NCI-H2227 (cell line): ENCODE measurements around the gene GBGT1.

ENCODE experiments used
- DNase-seq: peaks from one replicate; lab custom pipeline; 2025; ENCODE audit not compliant: unreplicated experiment; lab: John Stamatoyannopoulos, UW

The GBGT1 gene

DNA sequence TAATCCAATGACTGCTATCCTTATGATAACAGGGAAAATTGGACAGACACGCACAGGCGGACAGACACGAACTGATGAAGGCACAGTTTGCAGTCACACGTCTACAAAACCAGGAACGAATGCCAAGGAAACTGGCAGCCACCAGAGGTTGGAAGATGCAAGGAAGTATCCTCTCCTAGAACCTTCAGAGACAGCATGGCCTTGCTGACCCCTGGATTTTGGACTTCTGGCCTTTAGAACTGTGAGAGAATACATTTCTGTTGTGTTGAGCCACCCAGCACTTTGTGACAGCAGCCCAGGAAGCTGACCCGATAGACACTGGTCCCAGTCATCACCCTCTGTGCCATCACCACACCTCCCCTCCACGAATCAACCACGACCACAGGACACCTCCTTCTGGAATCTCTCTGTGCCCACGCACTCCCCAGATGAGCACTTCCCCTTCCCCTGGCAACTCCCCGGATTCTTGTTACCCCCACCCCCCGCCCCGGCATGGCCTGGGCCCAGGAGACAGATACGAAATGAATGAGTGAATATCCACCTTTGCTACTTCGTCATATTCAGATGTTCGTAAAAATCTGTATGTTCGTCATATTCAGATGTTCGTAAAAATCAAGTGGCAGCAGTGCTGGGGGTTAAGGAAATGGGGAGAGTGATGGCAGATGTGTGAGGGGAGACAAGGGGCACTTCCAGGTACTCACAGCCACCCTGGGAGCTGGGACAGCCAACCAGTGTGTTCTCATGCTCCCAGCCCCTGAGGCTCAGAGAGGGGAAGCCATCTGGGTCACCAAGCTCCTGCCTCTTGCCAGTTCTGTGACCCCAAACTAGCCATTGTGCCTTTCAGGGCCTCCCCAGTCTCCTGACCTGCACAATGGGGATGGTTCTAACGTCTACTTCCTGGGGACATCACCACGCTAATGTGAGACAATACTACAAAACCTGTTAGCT is 18.5 kb downstream of the GBGT1 start:
- no peak for DNase-seq

DNA sequence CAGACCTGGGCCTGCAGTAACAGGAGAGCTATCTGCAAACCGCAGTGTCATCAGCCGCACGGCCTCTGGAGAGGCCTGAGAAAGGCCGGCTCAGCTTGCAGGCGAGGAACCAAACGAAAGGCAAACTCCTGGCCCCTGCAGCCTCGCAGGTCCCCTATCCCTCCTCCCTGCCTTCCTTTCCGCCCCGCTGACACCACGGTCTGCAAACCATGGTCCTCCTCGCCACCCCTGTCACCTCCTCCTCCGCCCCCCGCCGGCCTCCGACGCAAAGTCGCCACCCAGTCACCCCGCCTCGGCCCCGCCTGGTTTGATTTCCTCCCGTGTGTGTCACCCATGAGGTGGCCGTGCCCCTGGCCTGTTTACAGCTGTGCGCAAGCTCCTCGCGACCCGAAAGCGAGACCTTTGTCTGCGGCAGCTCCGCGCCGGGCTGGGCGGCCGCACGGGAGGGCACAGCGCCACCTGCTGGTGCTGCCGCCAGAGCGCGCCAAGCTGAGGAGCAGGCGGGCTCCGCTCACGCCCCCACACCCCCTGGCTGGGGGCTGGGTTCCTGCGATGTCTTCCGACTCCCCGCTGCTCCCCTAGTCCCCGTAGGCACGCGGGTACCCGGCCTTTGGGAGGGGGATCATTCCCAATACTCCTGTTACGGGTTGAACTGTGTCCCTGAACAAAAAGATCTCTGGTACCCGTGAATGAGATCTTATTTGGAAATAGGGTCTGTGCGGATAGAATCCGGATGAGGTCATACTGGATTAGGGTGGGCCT is 19.4 kb downstream of the GBGT1 start:
- peak; percentile 76 for DNase-seq

DNA sequence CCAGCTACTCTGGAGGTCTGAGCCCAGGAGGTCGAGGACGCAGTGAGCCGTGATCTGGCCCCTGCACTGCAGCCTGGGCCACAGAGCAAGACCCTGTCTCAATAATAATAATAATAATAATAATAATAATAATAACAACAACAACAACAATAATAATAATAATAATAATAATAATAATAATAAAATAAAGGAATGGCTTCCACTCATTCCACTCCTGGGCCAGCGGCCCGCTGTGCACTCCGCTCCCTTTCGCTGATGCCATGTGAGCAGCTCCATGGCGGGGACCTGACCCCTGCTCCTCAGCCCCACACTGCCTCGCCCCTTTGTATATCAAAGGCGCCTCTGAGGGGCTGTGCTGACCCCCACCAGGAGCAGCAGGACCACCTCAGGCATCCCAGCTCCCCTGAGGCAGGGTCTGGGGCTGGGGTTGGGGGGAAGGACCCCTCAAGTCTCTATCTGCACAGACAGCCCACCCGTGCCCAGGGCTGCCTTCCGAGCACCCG is 20.0 kb downstream of the GBGT1 start:
- no peak for DNase-seq

DNA sequence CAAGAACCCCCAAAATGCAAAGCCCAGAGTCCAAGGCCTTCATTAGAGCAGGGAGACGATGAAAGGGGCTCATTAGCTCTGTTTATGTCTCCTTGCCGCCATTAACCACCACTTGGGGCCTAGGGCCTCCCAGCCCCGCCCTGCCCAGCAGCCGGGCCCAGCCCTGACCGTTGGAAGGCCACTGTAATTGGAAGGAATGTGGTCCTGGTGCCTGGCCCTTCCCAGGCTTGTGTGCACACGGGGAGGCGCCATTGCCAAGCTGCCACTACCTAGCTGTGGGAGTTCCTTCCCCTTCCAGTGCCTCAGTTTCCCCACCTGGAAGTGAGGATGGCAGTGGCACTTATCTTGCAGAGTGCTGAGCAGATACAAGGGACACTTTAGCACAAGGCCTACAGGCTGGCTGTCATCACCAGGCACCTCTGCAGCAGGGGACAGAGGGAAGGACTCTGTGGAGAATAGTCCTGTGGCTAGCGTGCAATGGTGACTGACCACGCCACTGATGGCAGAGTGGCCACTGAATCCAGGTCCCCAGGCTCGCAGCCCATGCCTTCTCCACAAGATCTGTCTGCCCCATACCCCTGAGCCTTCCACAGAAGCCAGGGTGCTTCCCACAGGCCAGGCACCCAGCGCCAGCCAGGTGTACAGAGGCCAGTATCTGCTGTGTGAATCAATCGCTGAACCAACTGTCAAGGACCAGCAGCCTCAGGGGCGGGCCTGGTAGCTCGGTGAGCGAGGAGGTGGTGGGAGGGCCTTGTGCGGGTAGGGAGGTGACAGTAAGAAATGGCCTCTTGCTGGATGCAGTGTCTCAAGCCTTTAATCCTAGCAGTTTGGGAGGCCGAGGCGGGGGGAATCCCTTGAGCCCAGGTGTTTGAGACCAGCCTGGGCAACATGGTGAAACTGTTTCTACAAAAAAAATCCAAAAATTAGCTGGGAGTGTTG is 20.8 kb downstream of the GBGT1 start:
- peak; percentile 12 for DNase-seq

DNA sequence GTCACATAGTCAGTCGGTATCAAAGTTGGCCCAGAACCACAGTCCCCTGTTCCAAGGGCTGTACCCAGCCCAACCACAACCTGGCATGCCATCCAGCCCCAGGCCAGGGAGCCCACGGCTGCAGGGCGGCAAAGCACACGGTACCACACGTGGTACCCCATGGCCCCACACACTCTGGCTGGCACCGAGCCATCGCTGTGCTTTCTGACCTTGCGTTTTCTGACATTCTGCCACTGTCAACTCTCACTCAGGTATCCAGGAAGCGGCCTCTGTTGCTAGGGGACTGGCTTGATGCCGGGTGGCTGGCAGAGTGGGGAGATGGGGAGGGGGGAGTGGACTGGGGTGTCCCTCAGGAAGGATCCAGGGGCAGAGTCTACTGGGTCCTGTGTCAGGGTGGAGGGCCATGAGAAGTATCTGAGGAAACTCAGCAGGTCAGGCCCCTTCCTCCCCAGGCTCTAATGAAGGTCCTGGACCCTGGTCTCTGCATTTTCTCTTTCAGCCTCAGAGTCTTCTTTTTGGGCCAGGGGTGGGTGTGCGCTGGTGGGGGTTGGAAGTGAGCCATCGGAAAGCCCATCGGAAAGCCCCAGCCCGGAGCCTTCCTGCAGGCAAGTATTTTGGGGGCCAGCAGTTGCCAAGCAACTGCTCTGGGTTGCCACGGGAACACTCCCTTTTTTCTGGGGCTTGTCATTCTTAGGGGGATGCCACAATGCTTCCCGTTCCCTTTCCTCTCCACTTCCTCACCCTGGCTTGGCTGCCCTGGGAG is 21.7 kb downstream of the GBGT1 start:
- no peak for DNase-seq

DNA sequence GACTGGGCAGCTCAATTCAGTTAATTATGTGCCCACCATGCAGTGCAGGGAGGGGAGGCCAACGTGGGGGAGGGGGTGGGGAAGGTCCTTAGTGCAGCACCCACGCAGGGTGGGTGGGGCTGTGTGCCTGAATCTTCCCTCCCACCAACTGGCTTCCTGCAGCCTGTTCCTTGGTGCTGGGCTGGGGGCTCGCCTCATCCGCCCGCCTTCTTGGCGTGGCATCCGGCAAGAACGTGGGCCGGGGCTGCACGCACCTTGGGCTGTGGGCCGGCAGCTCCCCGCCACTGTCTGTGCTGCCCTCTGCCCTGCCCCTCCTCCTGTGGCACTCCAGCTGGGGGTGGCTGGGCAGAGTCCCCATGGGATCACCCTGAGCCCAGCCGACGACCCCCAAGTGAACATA is 23.1 kb downstream of the GBGT1 start:
- no peak for DNase-seq

DNA sequence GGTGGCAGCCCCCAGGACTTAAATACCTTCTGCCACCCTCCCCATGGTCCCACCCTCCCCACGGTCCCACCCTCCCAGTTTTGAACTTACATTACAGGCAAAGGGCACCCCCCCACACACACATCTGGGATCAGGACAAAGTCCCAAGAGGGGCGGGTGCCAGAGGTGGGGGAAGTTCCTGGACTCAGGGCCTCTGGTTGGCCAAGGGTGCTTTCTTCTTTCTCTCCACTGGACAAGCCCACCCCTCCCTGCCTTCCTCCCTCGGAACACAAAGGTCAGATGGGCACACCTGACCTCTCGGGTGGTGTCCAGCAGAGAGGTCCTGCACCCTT is 23.6 kb downstream of the GBGT1 start:
- no peak for DNase-seq

DNA sequence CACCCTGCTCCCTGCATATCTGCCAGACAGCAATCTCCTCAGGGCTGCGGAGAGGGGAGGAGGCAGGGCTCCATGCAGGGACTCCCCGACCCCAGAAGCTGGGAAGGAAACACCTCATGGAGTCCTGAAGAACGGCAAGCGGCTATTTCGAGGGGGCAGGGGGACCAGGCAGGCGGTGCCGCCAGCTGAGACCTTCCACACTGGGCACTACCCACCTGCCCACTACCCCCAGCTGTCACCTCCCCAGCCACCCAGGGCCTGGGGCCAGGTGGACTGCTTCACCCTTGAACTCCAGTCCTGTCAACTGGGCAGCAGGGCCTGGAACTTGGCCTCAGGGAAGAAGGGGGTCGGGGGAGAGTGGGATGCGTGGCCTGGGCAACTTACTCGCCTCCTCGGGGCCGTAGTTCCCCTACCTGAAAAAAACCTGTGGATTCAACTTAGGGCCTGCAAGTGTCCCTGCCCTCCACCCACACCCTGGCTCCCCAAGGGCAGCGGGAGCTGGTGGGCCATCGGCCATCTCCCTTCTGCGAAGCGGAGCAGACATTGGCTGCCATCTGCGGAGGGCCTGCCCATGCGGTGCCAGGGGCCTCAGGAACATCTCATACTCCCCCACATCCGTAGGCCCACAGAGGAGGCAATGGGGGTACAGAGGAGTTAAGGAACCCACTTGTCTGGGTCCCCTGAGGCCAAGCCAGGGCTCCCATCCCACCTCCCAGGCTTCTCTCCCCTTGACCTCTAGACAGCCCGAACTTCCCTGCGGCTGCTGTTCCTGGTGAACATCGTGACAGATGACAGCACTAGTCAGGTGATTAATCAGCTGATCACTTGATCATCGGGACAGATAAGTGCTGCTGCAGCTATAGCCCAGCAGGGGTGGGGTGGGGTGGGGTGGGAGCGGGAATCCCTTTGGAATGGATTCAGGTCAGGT is 24.2 kb downstream of the GBGT1 start:
- DNase-seq: no peak

DNA sequence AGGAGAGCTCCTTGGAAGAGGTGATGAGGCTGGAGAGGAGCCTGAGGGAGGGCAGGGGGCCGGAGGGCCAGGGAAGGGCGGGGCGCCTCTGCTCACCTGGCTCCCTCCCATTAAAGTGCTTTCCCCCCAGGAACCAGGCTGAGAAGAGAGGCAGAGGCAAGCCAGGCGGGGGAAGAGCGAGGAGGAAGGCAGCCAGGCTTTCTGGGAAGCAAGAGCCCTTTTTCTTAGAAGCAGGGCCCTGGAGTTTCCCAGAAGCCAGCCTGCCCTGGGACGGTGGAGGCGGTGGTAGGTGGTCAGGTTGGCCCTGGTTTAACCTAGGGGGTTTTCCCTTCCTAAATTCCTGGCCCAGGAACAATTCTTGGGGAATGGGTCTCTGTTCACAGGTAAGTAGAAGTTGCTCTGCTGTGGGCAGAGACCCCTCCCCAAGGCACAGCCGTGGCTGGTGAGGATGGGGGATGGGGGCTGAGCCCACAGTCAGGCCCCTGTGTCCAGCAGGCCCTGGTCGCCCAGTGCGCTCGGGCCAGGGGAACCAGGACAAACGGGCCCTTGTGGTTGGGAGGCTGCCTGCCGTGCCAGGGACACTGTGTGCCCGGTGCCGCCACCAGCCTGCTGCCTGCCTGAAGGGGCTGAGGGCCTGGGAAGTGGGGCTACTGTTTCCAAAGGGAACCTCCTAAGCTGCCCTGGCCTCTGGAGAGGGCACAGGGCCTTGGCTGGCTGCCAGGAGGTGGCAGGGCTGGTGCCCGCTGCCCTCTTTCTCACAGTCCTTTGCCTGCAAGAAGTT is 26.1 kb downstream of the GBGT1 start:
- no peak for DNase-seq

DNA sequence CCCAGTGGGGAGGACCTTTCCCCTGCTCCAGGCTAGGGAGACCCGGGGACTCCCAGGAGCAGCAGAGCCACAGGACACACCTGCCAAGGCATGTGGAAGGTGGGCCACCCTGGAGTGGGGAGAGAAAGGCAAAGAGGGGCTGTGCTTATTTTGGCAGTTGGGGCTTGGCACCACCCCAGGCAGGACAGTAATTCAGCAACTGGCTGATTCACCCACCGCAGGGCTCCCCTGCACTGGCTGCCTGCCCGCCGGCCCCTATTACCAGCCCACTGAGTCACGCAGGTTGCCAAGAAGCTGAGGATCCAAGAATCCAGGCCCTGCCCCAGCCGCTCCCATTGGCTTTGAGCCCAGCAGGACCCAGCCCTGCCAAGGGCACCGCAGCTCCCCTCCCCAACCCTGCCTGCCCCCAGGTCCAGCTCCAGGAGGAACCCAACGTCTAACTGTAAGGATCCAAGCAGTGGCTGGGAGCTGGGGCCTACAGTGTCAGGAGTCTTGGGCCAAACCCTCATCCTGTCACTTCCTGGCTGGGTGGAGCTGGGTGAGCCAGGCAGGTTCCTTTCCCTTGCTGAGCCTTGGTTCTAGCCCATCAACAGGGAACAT is 28.5 kb downstream of the GBGT1 start:
- no peak for DNase-seq

DNA sequence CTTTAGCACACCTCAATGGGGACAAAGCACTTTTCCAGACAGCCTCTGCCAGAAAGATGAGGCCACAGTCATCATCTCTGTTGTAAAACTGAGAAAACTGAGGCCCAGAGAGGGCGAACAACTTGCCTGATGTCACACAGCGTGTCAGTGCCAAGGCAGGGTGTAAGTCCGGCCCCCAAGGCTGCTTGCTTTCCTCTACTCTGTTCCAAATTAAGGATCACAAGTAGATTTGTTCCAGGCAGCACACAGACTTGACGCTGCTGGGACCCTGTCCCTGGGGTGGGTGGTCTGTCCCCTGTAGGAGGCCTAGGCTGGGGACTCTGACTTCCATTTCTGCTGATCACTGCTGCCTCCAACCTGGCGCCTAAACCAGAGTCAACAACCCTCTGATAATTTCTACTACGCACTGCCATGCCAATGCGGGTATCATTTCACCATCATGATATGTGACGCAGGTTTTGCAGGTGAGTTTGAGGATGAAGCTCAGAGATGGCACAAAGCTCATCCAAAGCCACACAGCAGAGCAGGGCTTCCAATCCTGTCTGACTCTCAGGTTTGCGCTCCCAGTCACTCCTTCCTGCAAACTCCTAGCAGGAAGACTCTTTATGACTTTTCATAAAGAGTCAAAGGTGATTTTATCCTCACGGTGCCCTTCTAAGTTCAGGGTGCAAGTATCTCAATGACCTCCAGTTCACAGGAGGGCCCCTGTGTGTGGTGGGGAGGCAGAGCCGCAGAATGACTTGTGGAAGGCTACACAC is 29.1 kb downstream of the GBGT1 start:
- DNase-seq: no peak

DNA sequence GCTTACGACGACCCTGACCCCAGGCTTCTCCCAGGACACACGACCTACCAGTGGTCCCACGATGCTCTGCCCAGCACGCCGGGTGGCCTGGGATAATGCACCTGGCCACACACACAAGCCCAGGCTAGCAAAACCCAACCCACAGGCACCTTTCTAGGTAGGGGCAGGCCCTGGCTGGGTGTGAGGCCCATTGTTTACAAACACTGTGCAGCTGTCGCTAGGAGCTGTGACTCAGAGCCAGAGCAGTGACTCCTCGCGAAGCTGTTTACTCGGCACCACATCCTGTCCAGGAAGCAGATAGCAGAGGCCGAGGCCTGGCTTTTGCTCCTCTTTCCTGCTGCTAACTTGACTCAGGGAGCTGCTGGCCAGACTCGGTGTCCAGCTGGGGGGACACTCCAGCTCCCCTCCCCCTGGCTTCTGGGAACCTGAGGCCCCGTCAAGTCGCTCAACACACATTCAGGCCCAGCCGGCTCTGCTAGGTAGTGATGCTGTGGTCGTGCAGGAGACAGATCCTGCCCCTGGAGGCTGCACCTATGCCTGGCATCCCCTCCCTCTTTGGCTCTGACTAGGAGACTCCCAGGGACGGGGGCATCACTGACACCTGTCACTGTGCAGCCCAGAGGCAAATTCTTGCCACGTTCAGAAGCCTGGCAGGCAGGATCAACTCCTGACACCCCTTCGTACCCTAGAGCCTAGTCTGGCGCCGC is 29.9 kb downstream of the GBGT1 start:
- peak; percentile 58 for DNase-seq

DNA sequence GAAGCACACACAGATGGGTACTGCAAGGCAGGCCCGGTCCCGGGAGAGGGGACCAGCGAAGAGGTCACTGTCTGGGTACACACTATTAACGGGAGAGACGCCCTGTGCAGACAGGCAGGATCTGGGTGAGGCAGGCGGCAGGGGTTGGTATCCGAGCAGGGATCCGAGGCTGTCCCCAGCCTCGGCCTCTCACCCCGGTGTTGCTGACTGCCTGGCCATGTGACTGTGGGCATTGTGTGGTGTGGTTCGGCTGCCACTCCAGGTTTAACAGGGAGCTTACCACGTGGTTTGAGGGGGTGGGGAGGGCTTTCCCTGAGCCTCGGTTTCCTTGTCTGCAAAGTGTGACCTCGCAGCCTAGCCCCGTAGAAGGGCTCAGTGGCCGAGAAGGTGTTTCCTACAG is 31.5 kb downstream of the GBGT1 start:
- DNase-seq: no peak

DNA sequence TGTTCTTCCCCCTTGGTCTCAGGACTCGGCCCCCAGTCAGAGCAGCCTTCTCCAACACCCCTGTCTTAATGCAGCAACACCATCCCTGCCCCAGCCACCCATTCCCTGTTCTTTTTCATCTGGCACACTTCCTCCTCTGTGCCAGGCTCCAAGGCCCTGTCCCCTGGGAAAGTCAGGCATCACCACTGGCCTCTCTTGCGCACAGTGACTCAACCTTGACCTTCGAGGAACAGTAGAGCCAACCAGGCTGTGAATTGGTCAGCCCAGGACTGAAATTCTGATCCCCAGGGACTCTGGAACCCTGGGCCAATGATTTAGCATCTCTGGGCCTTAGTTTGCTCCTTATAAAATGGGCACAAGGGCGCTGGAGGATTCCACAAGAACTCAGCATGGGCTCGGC is 32.2 kb downstream of the GBGT1 start:
- no peak for DNase-seq

DNA sequence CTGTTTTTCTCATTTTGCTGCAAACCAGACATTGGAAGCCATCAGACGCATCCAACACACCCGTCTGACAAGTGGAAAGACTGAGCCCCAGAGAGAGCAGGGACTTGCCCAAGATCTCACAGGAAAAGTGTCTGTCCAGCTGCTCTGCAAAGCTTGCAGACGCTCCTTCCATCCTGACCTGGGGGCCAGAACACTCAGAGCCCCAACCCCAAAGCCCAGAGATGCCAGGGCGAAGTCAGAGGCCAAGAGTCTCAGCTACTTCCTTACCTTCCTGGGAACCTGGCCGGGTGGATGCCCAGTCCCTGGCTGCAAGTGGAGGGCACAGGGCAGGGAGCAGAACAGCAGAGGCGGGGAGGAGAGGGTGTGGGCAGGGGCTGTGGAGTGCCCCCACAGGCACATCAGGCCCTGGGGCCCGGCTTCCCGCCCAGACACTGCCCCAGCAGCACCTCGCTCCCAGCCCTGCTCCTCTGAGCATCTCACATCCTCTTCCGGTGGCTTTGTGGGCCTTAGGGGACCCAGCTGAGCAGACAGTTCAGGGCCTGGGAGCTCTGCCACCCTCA is 32.9 kb downstream of the GBGT1 start:
- DNase-seq: no peak

DNA sequence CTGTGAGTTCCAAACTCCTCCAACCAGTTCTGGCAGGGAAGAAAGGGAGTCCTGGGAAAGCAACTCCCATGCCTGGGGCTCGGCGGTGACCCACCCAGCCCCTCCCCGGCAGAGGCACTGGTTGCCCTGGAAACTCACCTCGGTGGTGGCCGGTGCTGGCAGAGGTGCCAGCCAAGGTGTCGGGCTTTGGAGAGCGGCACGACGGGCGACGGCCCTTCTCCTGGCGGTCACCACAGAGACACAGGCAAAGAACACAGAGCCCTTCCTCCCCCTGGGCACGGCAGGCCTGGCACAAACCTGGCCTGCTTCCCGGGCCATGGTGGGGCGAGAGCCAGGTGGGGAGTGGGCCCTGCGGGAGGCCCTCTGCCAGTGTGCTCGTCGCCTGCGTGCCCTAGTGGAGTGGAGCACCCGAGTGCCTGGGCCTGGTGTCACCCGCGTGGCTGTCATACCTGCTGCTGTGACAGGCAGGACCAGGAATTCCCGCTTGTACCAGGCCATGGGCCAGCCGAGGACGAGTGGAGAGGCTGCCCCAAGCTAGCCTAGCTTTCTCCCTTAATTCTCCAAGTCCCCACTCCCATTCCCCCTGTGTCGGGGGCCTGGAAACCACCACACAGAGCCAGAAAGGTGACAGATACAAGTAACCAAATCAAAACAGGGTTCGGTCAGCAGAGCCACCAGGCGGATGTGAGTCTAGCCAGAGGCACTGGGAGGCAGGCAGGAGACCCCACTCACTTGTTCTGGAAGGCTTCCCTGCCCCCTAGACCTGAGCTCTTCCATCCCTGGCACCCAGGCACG is 34.5 kb downstream of the GBGT1 start:
- DNase-seq: no peak
